Measurements from ENCODE around the gene ATAD3A. TPM values are rescaled to one million over a fixed set of nuclear protein-coding genes. Genes with fewer than 3 reads are reported as not detected.
"Not testable (repeated sequence)": the region's sequence is repeated elsewhere in the genome, so short reads cannot be mapped to it uniquely, and the experiment has no call there.

Gene ATAD3A
- 46.2 and 54.4 TPM in 2 replicates for total RNA-seq (2022)
- percentile 53 among the genes with signal in this experiment for Bru-seq, nascent RNA
- percentile 59 among the genes with signal in this experiment for BruChase-seq, experiment 1, labeled RNA remaining after a 6-hour chase
- BruChase-seq, experiment 2, labeled RNA remaining after a 2-hour chase = percentile 55 among the genes with signal in this experiment
- long read RNA-seq, transcript ATAD3A-203 (16 exons, 2,492 nt) = major isoform, 10 of 22 reads
- long read RNA-seq, partial matches to known transcripts = 3 of 22 reads
- long read RNA-seq, other reads (novel, unspliced or antisense) = 9 of 22 reads

DNA sequence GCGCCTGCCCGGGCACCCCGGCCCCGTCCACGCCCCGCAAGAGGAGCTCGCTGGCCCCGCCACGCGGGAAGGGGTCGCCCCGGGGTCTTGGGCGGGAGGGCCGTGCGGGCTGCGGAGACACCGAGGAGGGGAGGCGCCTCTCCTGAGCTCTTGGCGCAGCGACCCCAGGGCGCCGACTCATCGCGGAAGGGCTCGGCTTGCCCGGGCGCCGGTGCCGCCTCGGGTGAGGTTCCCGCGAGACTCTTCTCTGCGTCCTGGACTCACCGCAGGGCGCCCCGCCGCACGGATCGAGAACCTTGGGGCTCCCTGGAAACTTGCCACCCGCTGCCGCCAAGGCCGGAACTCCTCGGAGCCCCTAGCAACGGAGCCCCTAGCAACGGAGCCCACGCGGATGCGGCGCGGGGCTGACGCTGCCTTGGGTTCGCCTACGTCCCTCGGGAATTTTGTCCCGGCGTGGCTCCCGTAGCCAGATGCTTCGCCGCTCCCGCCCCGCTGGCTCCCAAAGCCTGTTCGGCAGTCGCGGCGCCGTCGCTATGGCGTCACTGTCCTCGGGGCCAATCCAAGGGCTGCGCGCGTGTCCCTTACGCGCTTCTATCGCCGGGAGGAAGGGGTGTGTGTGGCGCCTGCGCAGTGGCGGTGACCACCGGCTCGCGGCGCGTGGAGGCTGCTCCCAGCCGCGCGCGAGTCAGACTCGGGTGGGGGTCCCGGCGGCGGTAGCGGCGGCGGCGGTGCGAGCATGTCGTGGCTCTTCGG, at the start of gene ATAD3A:
TSS of gene ATAD3A (plus strand) at position 630 of the 753 bp plus-strand sequence. CDS start at position 737, 107 bp downstream.
- H3K4me1 Mint-ChIP-seq (ENCODE audit: low read depth, unreplicated experiment) = peaks cover 6% of the 10 kb centered on the region
- no TSS peak for BruUV-seq (replicated peaks)
- intact Hi-C loops (cut with micrococcal nuclease; ENCODE audit: unreplicated experiment) = no loop called here
- CTCF ChIA-PET = no interaction called here
- peak within 1 kb of the TSS; percentile 78 for H3K4me3 Mint-ChIP-seq (ENCODE audit: low read depth, unreplicated experiment)
- H3K27ac Mint-ChIP-seq (ENCODE audit: unreplicated experiment) = peak within 1 kb of the TSS; percentile 82
- peaks cover 32% of the 10 kb centered on the region for H3K36me3 Mint-ChIP-seq (ENCODE audit: insufficient read depth, unreplicated experiment)
- DNase-seq = peak; percentile 93
- no peaks in the 10 kb centered on the region for H3K27me3 Mint-ChIP-seq (ENCODE audit: unreplicated experiment)
- TF ChIP-seq, protein P1, sequence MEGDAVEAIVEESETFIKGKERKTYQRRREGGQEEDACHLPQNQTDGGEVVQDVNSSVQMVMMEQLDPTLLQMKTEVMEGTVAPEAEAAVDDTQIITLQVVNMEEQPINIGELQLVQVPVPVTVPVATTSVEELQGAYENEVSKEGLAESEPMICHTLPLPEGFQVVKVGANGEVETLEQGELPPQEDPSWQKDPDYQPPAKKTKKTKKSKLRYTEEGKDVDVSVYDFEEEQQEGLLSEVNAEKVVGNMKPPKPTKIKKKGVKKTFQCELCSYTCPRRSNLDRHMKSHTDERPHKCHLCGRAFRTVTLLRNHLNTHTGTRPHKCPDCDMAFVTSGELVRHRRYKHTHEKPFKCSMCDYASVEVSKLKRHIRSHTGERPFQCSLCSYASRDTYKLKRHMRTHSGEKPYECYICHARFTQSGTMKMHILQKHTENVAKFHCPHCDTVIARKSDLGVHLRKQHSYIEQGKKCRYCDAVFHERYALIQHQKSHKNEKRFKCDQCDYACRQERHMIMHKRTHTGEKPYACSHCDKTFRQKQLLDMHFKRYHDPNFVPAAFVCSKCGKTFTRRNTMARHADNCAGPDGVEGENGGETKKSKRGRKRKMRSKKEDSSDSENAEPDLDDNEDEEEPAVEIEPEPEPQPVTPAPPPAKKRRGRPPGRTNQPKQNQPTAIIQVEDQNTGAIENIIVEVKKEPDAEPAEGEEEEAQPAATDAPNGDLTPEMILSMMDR (IDR thresholded peaks at IDR 0.05; ENCODE audit: unreplicated experiment) = no peak
- no peaks in the 10 kb centered on the region for H3K9me3 Mint-ChIP-seq (ENCODE audit: low read depth, unreplicated experiment)

DNA sequence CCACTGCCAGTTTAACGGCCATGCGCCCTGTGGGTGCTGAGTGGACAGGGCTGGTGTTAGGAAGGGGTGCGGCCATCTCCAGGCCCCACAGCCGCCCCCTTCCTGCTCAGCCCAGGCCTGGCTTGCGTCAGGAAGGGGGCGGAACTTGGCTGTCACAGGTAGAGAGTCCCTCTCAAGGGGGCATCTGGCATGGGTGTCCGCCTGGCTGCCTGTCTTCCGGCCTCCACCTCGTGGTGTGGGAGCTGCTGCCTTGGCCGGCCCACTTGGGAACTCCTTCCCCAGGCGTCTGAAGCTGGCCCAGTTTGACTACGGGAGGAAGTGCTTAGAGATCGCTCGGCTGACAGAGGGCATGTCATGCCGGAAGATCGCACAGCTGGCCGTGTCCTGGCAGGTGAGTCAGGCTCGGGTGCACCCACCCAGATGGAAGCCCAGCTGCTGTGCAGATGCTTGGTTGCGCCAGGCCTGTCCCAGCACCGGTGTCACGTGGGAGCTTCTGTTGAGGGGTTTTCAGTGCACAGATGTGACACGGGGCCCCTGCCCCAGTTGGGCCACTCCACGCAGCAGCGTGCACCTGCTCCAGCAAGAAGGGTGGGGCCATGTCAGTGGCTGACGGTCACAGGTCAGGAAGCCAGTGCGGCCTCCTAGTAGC, 49.5 kb upstream of the ATAD3A start:
- no TSS peak for BruUV-seq (replicated peaks)
- TF ChIP-seq, protein P1 (IDR thresholded peaks at IDR 0.05; ENCODE audit: unreplicated experiment) = no peak
- no peaks in the 10 kb centered on the region for H3K9me3 Mint-ChIP-seq (ENCODE audit: low read depth, unreplicated experiment)
- no peak overlapping the region for H3K27ac Mint-ChIP-seq (ENCODE audit: unreplicated experiment)
- DNase-seq = no peak
- intact Hi-C loops (cut with micrococcal nuclease; ENCODE audit: unreplicated experiment) = no loop called here
- CTCF ChIA-PET = no interaction called here
- H3K27me3 Mint-ChIP-seq (ENCODE audit: unreplicated experiment) = no peaks in the 10 kb centered on the region
- H3K4me1 Mint-ChIP-seq (ENCODE audit: low read depth, unreplicated experiment) = no peaks in the 10 kb centered on the region
- H3K36me3 Mint-ChIP-seq (ENCODE audit: insufficient read depth, unreplicated experiment) = no peaks in the 10 kb centered on the region
- H3K4me3 Mint-ChIP-seq (ENCODE audit: low read depth, unreplicated experiment) = no peak overlapping the region

DNA sequence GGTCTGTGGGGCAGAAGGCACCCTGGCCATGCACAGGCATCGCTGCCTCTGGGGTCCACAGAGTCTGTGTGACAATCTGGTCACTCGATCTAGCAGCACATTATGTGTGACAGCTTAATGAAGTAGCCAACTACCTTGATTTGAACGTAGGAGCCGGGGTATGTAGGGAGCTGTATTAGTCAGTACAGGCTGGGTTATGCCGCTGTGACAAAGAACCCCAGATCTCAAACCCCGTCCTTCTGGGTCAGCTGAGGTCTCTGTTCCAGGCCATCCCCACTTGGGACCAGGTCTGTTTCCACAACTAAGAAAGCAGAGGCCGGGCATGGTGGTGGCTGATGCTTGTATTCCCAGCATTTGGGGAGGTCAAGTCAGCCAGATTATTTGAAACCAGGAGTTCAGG, 48.6 kb upstream of the ATAD3A start:
- no peaks in the 10 kb centered on the region for H3K27me3 Mint-ChIP-seq (ENCODE audit: unreplicated experiment)
- BruUV-seq (replicated peaks) = no TSS peak

DNA sequence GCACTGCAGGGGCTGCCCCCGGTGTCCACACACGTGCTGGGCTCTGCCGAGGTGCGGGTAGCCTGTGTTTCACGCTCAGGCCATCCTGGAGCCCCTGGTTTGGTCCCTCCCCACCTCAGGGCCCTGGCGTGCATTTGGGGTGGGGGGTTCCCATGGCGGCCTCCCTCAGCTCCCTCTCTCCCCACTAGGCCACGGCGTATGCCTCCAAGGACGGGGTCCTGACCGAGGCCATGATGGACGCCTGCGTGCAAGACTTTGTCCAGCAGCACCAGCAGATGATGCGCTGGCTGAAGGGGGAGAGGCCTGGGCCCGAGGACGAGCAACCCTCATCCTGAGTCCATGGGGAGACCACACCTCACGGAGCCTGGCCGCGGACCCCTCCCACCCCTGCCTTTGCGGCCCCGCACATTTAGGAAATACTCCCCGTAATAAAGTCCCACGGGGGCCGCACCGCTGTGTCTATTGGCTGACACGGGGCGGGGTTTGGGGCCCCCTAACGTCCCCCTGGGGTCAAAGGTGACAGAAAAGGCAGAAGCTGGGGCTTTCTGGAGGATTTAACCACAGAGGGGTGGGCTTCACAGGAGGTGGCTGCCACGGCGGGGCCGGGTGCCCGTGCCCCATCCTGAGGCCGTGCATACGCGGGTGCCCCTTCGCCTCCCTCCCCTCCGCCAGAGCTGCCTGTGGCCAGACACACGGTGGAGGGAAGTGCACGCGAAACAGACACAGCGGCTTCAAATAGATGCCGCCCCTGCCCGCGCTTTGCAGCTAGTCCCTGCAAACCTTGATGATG, 43.6 kb upstream of the ATAD3A start:
- peaks cover 32% of the 10 kb centered on the region for H3K36me3 Mint-ChIP-seq (ENCODE audit: insufficient read depth, unreplicated experiment)
- CTCF ChIA-PET; BruUV-seq (replicated peaks); H3K4me1 Mint-ChIP-seq (ENCODE audit: low read depth, unreplicated experiment); H3K27ac Mint-ChIP-seq (ENCODE audit: unreplicated experiment); H3K27me3 Mint-ChIP-seq (ENCODE audit: unreplicated experiment); H3K9me3 Mint-ChIP-seq (ENCODE audit: low read depth, unreplicated experiment); intact Hi-C loops (cut with micrococcal nuclease; ENCODE audit: unreplicated experiment); DNase-seq; H3K4me3 Mint-ChIP-seq (ENCODE audit: low read depth, unreplicated experiment): not testable (repeated sequence)

More for the DNA sequence above, 48.6 kb upstream of the ATAD3A start:
- no peaks in the 10 kb centered on the region for H3K4me1 Mint-ChIP-seq (ENCODE audit: low read depth, unreplicated experiment)
- intact Hi-C loops (cut with micrococcal nuclease; ENCODE audit: unreplicated experiment) = no loop called here
- DNase-seq = no peak
- TF ChIP-seq, protein P1 (IDR thresholded peaks at IDR 0.05; ENCODE audit: unreplicated experiment) = no peak
- CTCF ChIA-PET = no interaction called here
- H3K9me3 Mint-ChIP-seq (ENCODE audit: low read depth, unreplicated experiment) = no peaks in the 10 kb centered on the region
- H3K27ac Mint-ChIP-seq (ENCODE audit: unreplicated experiment) = no peak overlapping the region
- no peak overlapping the region for H3K4me3 Mint-ChIP-seq (ENCODE audit: low read depth, unreplicated experiment)
- no peaks in the 10 kb centered on the region for H3K36me3 Mint-ChIP-seq (ENCODE audit: insufficient read depth, unreplicated experiment)
